ENCODE measurements around the gene PNMA1.

Gene PNMA1

DNA sequence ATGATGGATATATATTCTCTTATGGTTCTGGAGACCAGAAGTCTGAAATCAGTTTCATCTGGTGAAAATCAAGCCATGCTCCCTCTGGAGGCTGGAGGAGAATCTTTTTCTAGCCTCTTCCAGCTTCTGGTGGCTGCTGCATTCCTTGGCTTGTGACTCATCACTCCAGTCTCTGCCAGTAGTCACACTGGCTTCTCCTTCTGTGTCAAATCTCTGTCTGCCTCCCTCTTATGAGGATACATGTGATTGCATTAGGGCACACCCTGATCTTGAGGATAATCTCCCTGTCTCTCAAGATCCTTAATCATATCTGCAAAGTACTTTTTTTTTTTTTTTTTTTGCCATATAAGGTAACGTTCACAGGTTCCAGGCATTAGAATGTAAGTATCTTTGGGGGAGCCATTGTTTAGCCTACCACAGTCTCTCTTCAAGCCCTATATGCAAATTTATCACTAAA lies 51.7 kb downstream of the PNMA1 start:
- TF ChIP-seq, protein P1, sequence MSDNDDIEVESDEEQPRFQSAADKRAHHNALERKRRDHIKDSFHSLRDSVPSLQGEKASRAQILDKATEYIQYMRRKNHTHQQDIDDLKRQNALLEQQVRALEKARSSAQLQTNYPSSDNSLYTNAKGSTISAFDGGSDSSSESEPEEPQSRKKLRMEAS (IDR thresholded peaks at IDR 0.05), result peak; percentile 41; the same call in 1 of the 2 replicates
- TF ChIP-seq TEAD4 (IDR thresholded peaks at IDR 0.05) (peak; percentile 83), TCF12 (IDR thresholded peaks at IDR 0.05; ENCODE audit: low read depth) (peak; percentile 9; the same call in 1 of the 2 replicates), EP300 (IDR thresholded peaks at IDR 0.05; ENCODE audit: borderline replicate concordance) (no peak), ZBTB7A (IDR thresholded peaks at IDR 0.05; ENCODE audit: low read depth) (no peak), RAD21 (IDR thresholded peaks at IDR 0.05; ENCODE audit: low read depth) (peak; percentile 20; the same call in 1 of the 2 replicates), EGR1 (IDR thresholded peaks at IDR 0.05) (no peak), FOXM1 (IDR thresholded peaks at IDR 0.05; ENCODE audit: borderline replicate concordance, low read depth) (no peak), TAF1 (IDR thresholded peaks at IDR 0.05; ENCODE audit: low read depth) (no peak)
- TF ChIP-seq, protein P2, sequence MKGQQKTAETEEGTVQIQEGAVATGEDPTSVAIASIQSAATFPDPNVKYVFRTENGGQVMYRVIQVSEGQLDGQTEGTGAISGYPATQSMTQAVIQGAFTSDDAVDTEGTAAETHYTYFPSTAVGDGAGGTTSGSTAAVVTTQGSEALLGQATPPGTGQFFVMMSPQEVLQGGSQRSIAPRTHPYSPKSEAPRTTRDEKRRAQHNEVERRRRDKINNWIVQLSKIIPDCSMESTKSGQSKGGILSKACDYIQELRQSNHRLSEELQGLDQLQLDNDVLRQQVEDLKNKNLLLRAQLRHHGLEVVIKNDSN (IDR thresholded peaks at IDR 0.05), result no peak
- TF ChIP-seq, protein P3, sequence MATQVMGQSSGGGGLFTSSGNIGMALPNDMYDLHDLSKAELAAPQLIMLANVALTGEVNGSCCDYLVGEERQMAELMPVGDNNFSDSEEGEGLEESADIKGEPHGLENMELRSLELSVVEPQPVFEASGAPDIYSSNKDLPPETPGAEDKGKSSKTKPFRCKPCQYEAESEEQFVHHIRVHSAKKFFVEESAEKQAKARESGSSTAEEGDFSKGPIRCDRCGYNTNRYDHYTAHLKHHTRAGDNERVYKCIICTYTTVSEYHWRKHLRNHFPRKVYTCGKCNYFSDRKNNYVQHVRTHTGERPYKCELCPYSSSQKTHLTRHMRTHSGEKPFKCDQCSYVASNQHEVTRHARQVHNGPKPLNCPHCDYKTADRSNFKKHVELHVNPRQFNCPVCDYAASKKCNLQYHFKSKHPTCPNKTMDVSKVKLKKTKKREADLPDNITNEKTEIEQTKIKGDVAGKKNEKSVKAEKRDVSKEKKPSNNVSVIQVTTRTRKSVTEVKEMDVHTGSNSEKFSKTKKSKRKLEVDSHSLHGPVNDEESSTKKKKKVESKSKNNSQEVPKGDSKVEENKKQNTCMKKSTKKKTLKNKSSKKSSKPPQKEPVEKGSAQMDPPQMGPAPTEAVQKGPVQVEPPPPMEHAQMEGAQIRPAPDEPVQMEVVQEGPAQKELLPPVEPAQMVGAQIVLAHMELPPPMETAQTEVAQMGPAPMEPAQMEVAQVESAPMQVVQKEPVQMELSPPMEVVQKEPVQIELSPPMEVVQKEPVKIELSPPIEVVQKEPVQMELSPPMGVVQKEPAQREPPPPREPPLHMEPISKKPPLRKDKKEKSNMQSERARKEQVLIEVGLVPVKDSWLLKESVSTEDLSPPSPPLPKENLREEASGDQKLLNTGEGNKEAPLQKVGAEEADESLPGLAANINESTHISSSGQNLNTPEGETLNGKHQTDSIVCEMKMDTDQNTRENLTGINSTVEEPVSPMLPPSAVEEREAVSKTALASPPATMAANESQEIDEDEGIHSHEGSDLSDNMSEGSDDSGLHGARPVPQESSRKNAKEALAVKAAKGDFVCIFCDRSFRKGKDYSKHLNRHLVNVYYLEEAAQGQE (IDR thresholded peaks at IDR 0.05; ENCODE audit: low read depth), result no peak

DNA sequence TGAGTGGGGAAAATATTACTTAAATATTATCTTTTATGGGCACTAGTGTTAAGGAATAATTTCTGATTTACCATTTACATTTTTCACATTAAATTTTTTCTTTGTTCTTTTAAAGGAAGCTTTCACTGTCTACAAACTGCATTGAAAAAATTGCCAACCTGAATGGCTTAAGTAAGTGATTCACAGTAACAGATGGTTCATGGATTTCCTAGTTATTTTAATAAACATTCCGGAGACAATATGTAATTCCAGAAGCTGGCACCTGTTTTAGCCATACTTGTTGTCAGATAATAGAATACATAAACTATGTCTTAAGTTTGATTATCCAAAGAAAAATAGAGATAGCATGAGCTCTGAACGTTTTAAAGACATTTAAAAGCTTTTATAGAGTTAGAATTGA lies 52.3 kb downstream of the PNMA1 start:
- no peak for TF ChIP-seq EP300 (IDR thresholded peaks at IDR 0.05; ENCODE audit: borderline replicate concordance)
- TF ChIP-seq, protein P1 (IDR thresholded peaks at IDR 0.05), result no peak
- TF ChIP-seq, protein P3 (IDR thresholded peaks at IDR 0.05; ENCODE audit: low read depth), result no peak
- TF ChIP-seq, protein P2 (IDR thresholded peaks at IDR 0.05), result no peak
- no peak for TF ChIP-seq RAD21 (IDR thresholded peaks at IDR 0.05; ENCODE audit: low read depth)
- no peak for TF ChIP-seq FOXM1 (IDR thresholded peaks at IDR 0.05; ENCODE audit: borderline replicate concordance, low read depth)
- TF ChIP-seq TCF12 (IDR thresholded peaks at IDR 0.05; ENCODE audit: low read depth), result no peak
- TF ChIP-seq TAF1 (IDR thresholded peaks at IDR 0.05; ENCODE audit: low read depth), result no peak

Measured in Ishikawa (cell line).